DOHH2 (cell line): ENCODE results near the gene PPIE.

Experiments
- H3F3A ChIP-seq: fragments of 200-600 bp; sonication (generic), shearing (Covaris generic); 2 replicates; pipeline ENCODE4 v1.6.0; 2016; ENCODE audit warnings: antibody characterized with exemption, mild to moderate bottlenecking; ENCODE audit not compliant: control insufficient read depth, insufficient read depth
- H3K27ac ChIP-seq: fragments of 200-600 bp; sonication (generic); 2 replicates; pipeline ENCODE4 v1.5.1; 2014; ENCODE audit warnings: low read depth, mild to moderate bottlenecking, low read length, moderate library complexity
- H3K27me3 ChIP-seq: fragments of 200-600 bp; sonication (generic); 2 replicates; pipeline ENCODE4 v1.6.1; 2014; ENCODE audit warnings: mild to moderate bottlenecking, low read length, mixed read lengths; ENCODE audit not compliant: control insufficient read depth
- H3K36me3 ChIP-seq: fragments of 200-600 bp; sonication (generic); 2 replicates; pipeline ENCODE4 v1.6.1; 2014; ENCODE audit warnings: mild to moderate bottlenecking, low read length, moderate library complexity, mixed read lengths; ENCODE audit not compliant: control insufficient read depth
- H3K4me1 ChIP-seq: fragments of 200-600 bp; sonication (generic); 2 replicates; pipeline ENCODE4 v1.6.1; 2014; ENCODE audit warnings: mild to moderate bottlenecking, low read length, mixed read lengths; ENCODE audit not compliant: control insufficient read depth
- H3K4me2 ChIP-seq: fragments of 200-600 bp; sonication (generic); 2 replicates; pipeline ENCODE4 v1.6.0; 2014; ENCODE audit warnings: mild to moderate bottlenecking, low read length, moderate library complexity
- H3K4me3 ChIP-seq: fragments of 200-600 bp; sonication (generic); 2 replicates; pipeline ENCODE4 v1.5.1; 2014; ENCODE audit warnings: mild to moderate bottlenecking, low read length, mixed read lengths
- H3K79me2 ChIP-seq: fragments of 200-600 bp; sonication (generic); 2 replicates; pipeline ENCODE4 v1.6.1; 2014; ENCODE audit warnings: mild to moderate bottlenecking, low read length, mixed read lengths; ENCODE audit not compliant: control insufficient read depth
- H3K9me2 ChIP-seq: fragments of 200-600 bp; sonication (generic); replicated peaks from 2 replicates; pipeline ENCODE4 v1.6.1; 2014; ENCODE audit warnings: mild to moderate bottlenecking, low read length, mixed read lengths; ENCODE audit not compliant: control insufficient read depth
- H3K9me3 ChIP-seq: fragments of 200-600 bp; sonication (generic); 2 replicates; pipeline ENCODE4 v1.6.1; 2014; ENCODE audit warnings: antibody characterized with exemption, low read length, mixed read lengths; ENCODE audit not compliant: control insufficient read depth, insufficient read depth
- H4K20me1 ChIP-seq: fragments of 200-600 bp; sonication (generic); 2 replicates; pipeline ENCODE4 v1.6.0; 2014; ENCODE audit warnings: low read depth, mild to moderate bottlenecking, antibody characterized with exemption, low read length, moderate library complexity; ENCODE audit not compliant: control insufficient read depth, insufficient read depth
- CTCF ChIP-seq: fragments of 200-600 bp; sonication (generic); IDR thresholded peaks from one replicate; pipeline ENCODE4 v1.5.1; 2014; ENCODE audit warnings: antibody characterized with exemption, mild to moderate bottlenecking, low read depth, low read length; ENCODE audit not compliant: poor library complexity, severe bottlenecking
- EZH2phosphoT487 ChIP-seq: fragments of 200-600 bp; sonication (generic); IDR thresholded peaks from 2 replicates; pipeline ENCODE4 v1.6.1; 2017; ENCODE audit warnings: borderline replicate concordance, mild to moderate bottlenecking, antibody characterized with exemption, low read length, moderate library complexity, mixed read lengths

The PPIE gene

DNA sequence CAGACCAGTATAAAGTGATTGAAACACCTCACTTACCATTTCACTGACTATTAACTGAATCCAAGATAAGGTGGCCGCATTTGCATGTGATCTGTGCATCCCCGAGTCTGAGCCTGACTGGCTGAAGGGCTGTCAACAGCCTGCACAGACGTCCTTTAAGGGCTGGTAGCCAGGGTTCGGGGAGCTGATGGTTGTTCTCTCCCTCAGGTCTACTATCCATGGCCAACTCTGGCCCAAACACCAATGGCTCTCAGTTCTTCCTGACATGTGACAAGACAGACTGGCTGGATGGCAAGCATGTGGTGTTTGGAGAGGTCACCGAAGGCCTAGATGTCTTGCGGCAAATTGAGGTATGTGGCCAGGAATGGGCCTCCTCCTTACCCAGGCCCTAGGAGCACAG is 14.0 kb downstream of the PPIE start:
- Histone ChIP-seq H3K9me2 (no peaks in the 10 kb centered on the region), H3K36me3 (peaks cover 78% of the 10 kb centered on the region), H3K79me2 (no peaks in the 10 kb centered on the region), H3K4me2 (no peak overlapping the region), H3K27me3 (no peaks in the 10 kb centered on the region), H3K9me3 (no peaks in the 10 kb centered on the region), H3K4me1 (no peaks in the 10 kb centered on the region), H4K20me1 (no peaks in the 10 kb centered on the region), H3K4me3 (no peak overlapping the region), H3F3A (no peaks in the 10 kb centered on the region), H3K27ac (no peak overlapping the region)
- no peak for TF ChIP-seq EZH2phosphoT487
- no peak for TF ChIP-seq CTCF

GRCh38 chr1:39753132-39754025 is 14.7 kb downstream of the PPIE start:
- no peak overlapping the region for H3K4me3 ChIP-seq
- no peaks in the 10 kb centered on the region for H4K20me1 ChIP-seq
- H3K4me1 ChIP-seq: no peaks in the 10 kb centered on the region
- no peaks in the 10 kb centered on the region for H3K27me3 ChIP-seq
- no peaks in the 10 kb centered on the region for H3F3A ChIP-seq
- no peaks in the 10 kb centered on the region for H3K9me2 ChIP-seq
- no peaks in the 10 kb centered on the region for H3K79me2 ChIP-seq
- no peaks in the 10 kb centered on the region for H3K9me3 ChIP-seq
- H3K4me2 ChIP-seq: no peak overlapping the region
- H3K36me3 ChIP-seq: peaks cover 75% of the 10 kb centered on the region
- TF ChIP-seq EZH2phosphoT487: no peak
- TF ChIP-seq CTCF: no peak
- no peak overlapping the region for H3K27ac ChIP-seq

- TF ChIP-seq CTCF (no peak), EZH2phosphoT487 (no peak)
- Histone ChIP-seq H3K79me2 (no peaks in the 10 kb centered on the region), H4K20me1 (no peaks in the 10 kb centered on the region), H3F3A (no peaks in the 10 kb centered on the region), H3K9me2 (no peaks in the 10 kb centered on the region), H3K27ac (no peak overlapping the region), H3K4me3 (no peak overlapping the region), H3K27me3 (no peaks in the 10 kb centered on the region), H3K36me3 (peaks cover 68% of the 10 kb centered on the region), H3K4me2 (no peak overlapping the region), H3K4me1 (no peaks in the 10 kb centered on the region), H3K9me3 (no peaks in the 10 kb centered on the region)
Measured at GRCh38 chr1:39754026-39754570, 15.4 kb downstream of the PPIE start.
